Stimulated activated CD8-positive, alpha-beta memory T cell treated with anti-CD3 and anti-CD28 coated beads, Interleukin-4, amount 100 ng/mL, for 24 hours (primary cell): ENCODE results near the gene CCDC201.

ENCODE experiments used
- DNase-seq: peaks from one replicate; pipeline ENCODE4 v3.0.0-alpha.2; 2020; ENCODE audit warnings: low read depth

CCDC201 gene

GRCh38 chr7:45893374-45893995 is 20.6 kb upstream of the CCDC201 start:
- no peak for DNase-seq

- no peak for DNase-seq
Observed at GRCh38 chr7:45892407-45893035, 19.6 kb upstream of the CCDC201 start.

GRCh38 chr7:45891462-45892402 is 18.9 kb upstream of the CCDC201 start:
- DNase-seq = no peak

GRCh38 chr7:45890902-45891461 is 18.1 kb upstream of the CCDC201 start:
- no peak for DNase-seq

- DNase-seq = no peak
Observed at GRCh38 chr7:45890125-45890901, 17.4 kb upstream of the CCDC201 start.

GRCh38 chr7:45889367-45890067 is 16.6 kb upstream of the CCDC201 start:
- DNase-seq = no peak

GRCh38 chr7:45888993-45889366 is 16.1 kb upstream of the CCDC201 start:
- DNase-seq = no peak

- DNase-seq = no peak
Observed at GRCh38 chr7:45888185-45888992, 15.5 kb upstream of the CCDC201 start, which contains the start of gene IGFBP1. TSS of gene IGFBP1 (plus strand) at chr7:45888488. CDS start at chr7:45888653, 165 bp downstream.

GRCh38 chr7:45886931-45887667 is 14.2 kb upstream of the CCDC201 start:
- DNase-seq = no peak

GRCh38 chr7:45885264-45885882 is 12.5 kb upstream of the CCDC201 start:
- no peak for DNase-seq

GRCh38 chr7:45884136-45884535 is 11.3 kb upstream of the CCDC201 start:
- DNase-seq = no peak

GRCh38 chr7:45882465-45882810 is 9.6 kb upstream of the CCDC201 start:
- no peak for DNase-seq

- no peak for DNase-seq
Observed at GRCh38 chr7:45881759-45882464, 9.0 kb upstream of the CCDC201 start.

GRCh38 chr7:45881280-45881758 is 8.4 kb upstream of the CCDC201 start:
- no peak for DNase-seq

- no peak for DNase-seq
Observed at GRCh38 chr7:45880433-45880860, 7.6 kb upstream of the CCDC201 start.

- no peak for DNase-seq
Observed at GRCh38 chr7:45878457-45879144, 5.7 kb upstream of the CCDC201 start.

GRCh38 chr7:45876519-45876918 is 3.6 kb upstream of the CCDC201 start:
- no peak for DNase-seq
